NCI-H1105 (cell line): Measurements from ENCODE around the gene IFITM5.
"Not testable (repeated sequence)": the region's sequence is repeated elsewhere in the genome, so short reads cannot be mapped to it uniquely, and the experiment has no call there.

Source experiments
- DNase-seq: peaks from one replicate; lab custom pipeline; 2025; lab: John Stamatoyannopoulos, UW

IFITM5 gene

DNA sequence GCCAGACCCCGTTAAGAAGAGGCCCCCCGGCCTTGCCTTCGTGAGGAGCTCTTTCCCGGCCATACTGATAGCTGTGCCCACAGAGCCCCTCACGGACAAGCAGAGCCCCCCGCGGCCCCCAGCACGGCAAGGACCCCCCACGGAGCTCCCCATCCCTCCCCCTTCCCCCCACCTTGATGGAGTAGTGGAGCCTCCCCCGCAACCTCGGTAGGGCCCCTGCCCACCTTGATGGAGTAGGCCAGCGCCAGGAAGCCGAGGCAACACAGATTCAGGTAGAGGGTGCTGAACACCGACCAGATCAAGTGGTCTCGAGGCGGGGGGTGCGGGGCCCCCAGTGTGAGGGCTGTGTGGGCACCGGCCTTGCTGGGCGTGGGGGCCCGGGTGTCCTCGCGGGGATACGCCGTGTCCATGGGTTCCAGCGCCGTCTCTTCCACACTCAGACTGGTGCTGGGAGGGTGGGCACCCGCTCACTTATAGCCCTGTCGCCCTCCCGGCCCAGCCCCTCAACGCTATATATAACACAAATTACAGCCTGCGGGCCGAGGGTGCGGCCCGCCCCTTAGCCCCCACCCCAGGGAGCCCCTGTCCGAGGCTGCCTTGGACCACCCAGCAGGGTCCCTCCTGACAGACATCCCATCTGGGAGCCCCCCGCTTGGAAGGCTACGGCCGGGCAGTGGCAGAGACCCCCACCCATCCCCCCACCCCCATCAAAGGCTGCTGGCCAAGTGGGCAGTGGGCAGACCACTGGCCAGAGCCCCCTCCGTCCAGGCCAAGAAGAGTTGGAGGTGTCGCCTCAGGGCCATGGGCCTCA is at the start of gene IFITM5:
Gene IFITM5 (minus strand): TSS at position 446 of the 811 bp plus-strand sequence. CDS start 36 bp downstream, at position 410.
- no peak for DNase-seq

DNA sequence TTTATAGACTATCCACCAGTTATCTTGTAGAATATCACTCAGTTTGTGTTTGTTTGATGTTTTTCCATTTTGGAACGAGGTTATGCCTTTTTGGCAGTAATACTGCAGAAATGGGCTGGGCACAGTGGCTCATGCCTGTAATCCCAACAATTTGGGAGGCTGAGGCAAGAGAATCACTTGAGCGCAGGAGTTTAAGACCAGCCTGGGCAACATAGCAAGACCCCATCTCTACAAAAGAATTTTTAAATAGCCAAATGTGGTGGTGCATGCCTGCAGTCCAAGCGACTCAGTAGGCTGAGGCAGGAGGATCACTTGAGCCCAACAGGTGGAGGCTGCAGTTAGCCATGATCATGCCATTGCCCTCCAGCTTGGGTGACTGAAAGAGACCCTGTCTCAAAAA is 47.2 kb upstream of the IFITM5 start:
- DNase-seq = no peak

DNA sequence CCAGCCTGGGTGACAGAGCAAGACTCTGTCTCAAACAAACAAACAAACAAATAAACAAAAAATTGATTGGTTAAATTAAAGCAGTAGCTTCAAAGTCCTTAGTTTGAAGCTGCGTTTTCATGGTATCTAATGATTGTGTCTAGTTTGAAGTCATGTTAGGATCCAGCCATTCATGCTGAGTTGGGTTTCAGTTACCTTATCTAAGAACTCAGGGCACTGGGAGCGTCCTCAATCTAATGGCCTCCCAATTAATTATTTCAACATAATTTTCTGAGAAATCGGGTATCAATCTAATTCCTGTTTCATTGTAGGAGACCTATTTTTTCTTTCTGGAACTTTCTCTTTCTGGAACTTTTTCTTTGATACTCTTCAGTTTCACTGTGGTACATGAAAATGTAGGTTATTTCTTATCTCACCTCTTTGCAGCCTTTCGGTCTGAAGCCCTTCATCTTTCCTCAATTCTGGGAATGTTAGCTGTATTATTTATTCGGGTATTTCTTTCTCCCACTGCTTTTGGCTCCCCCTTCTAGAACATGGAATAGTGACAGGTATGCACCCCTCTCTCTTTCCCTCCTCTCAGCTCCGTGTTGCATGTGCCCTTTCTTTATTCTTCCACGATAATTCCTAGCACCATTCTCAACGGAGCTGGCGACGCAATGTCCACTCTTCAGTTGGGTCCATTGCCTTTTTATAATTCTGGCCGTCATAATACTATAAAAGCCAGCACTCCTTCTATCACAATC is 45.7 kb upstream of the IFITM5 start:
- no peak for DNase-seq

DNA sequence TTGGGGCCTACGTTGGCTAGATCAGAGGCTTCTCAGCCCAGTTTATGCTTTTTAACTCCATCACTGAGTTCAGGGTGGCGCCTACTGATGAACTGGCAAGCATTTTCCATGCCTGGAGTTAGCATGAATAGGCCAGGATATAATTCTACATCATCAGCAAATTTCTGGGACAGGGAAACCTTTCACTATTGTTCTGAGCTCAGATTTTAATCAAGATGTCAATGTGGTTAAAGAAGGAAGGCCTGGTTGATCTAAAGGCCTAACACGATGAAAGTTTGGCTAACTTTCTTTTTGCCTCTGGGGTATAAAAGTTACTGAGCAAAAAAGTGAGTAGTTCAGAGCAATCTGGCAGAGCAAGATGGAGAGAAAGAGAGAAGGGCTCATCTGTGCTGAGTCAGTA is 43.0 kb upstream of the IFITM5 start:
- DNase-seq = no peak

DNA sequence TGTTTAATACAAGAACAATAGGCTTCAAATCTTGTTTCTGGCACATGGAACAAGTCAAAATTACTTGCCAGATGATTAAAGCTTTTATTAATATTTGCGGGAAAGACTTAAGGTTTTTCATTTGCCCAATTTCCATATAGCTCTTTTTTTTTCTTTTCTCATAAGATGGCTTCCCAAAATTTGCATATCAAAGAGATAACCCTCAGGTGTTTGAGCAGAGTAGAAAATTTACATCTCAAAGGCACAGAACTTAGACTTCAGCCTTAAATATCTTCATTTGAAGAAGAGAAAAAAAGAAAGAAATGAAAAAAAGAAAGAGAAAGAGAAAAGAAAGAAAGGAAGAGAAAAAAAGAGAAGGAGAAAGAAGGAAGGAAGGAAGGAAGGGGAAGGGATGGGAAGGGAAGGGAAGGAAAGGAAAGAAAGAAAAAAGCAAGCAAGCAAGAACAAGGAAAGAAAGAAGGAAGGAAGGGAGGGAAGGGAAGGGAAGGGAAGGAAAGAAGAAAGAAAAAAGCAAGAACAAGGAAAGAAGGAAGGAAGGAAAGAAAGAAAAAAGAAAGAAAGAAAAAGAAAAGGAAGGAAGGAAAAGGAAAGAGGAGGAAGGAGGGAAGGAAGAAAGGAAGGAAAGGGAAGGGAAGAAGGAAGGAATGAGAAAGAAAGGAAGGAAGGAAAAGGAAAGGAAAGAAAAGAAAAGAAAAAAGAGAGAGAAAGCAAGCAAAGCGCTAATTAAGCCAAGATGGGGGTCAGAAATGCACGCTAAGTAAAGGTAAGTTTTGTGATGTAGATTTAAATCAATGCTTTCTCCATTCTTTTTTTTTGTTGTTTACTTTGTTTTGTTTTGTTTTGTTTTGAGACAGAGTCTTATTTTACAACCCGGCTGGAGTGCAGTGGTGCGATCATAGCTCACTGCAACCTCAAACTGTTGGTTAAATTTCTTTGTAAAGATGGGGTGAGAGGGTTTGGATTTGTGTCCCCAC is 41.5 kb upstream of the IFITM5 start:
- no peak for DNase-seq

DNA sequence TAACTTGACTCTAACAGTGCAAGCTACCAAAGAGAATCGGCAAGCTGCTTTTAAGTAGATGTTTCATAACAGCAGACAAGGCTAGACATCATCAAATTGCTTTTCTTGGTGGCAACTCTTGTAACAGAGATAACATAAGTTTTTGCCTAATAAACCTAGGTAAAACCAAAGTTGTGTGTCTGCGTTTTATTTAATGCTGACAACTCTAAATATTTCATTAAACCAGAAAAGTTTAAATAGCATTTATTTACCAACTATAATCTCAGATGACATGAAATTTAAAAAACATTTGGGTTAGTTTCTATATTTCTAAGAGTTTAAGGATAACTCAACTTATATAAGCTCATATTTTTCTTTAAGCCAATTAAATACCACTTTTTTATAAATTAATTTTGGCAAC is 40.6 kb upstream of the IFITM5 start:
- no peak for DNase-seq

DNA sequence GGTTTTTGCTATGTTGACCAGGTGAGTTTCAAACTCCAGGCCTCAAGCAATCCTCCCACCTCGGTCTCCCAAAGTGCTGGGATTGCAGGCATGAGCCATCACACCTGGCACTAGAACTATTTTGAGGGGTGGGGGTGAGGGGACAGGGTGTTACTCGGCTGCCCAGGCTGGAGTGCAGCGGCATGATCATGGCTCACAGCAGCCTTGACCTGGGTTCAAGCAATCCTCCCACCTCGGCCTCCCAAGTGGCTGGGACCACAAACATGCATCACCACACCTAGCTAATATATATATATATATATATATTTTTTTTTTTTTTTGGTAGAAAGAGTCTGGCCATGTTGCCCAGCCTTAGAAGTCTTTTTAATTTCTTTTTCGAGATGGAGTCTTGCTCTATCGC is 38.4 kb upstream of the IFITM5 start:
- no peak for DNase-seq

DNA sequence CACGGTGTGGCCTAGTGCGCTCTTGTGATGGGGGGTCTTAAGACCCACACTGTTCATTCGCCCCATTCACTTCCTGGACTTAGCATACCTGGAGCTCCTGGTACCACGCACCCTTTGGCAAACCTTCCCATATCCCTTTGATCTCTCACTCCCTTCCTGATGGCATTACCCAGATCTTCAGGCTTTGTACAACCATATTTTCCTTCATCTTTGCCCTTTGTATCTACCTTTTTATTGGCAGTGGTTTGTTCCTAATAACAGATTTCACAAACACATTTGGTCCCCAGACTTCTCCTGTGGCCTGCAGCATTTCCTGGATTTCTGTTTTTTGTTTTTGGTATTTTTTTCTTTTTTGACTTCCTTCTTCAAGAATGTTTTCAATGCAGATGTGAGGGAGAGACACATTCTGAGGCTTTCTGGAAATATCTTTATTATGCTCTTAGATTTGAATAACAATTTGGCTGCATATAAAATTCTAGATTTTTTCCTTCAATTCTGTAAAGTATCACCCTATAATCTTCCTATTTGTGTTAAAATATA is 37.4 kb upstream of the IFITM5 start:
- no peak for DNase-seq

DNA sequence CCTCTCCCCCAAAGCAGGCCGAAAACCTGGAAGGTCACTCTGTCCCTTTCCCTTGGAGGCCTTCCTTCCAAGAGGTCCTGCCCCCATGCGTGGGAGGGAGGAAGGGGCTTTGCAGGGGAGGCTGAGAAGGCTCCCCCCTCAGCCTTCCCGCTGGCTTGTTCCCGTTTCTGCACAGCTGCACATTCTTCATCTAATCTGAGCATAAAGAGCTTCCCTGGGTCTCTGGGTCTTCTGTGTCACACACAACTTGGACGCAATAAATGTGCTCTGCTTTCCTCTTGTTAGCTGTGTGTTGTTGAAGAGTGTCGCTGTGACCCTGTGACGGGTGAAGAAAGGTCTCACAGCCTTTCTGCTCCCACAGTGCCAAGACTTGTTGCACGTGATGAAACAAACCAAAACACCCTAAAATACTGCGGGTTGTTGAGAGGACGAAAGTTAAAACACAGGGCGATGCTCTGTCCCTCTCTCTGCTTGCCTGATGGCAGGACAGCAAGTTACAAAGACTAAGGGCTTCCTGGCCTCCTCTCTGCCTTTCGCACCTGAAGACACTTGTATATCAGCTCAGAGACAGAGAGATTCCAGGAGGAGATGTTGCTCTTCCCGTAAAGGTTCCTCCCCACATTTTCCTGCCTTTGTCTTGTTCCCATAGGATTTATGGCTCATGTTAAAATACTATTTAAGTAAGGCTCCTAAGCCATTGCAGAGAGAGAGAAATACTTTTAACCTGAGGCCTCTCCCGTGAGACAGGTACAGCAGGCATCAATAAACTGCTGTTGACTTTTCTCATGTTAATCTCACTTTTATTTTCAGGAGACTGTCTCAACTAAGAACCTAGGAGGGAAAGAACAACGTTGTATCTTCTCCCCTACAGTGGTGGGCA is 36.7 kb upstream of the IFITM5 start:
- DNase-seq = no peak

DNA sequence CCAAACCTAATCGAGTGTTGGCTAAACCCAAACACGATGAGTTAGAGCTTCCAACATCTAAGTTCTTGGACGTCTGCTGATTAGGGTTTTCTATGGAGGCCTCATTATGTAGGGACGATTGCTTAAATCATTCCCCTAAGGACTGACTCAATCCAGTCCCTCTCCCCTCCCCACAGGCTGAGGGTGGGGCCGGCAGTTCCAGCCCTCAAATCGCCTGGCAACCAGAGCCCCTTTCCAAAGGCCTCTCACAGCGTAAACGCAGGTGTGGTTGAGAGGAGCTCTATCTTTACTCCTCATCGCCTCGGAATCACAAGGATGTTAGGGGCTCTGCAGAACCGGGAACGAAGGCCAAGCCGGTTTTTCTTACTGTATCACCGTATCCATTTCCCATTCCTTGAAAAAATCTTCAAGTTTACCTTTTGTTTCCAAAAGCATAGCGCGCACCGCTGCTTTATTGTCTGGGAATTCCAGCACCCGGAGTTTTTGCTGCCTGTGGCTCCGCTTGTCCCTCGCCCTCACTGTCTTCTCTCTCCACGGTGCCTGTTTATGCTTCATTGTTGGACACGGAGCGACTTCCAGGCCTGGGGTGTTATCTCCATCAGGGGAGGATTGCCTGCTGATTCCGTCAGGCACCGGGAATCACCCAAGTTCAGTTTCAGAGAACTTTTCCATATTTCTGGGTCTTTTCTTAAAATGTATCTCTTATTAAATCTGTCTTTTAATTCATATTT is 35.1 kb upstream of the IFITM5 start:
- DNase-seq = no peak

DNA sequence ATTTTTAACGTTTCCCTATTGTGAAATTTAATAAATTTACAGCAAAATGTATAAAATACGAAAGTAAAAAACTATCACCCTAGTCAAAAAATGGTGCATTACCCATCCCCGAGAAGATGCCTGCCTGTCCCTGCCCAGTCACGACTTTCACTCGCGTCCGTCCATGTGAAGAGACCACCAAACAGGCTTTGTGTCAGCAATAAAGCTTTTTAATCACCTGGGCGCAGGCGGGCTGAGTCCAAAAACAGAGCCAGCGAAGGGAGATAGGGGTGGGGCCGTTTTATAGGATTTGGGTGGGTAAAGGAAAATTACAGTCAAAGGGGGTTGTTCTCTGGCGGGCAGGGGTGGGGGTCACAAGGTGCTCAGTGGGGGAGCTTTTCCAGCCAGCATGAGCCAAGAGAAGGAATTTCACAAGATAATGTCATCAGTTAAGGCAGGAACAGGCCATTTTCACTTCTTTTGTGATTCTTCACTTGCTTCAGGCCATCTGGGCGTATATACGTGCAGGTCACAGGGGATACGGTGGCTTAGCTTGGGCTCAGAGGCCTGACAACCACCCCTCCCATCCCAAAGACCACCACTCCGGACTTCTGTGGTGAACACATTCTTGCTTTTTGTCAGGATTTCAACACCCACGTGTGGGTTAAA is 34.4 kb upstream of the IFITM5 start:
- DNase-seq = not testable (repeated sequence)

DNA sequence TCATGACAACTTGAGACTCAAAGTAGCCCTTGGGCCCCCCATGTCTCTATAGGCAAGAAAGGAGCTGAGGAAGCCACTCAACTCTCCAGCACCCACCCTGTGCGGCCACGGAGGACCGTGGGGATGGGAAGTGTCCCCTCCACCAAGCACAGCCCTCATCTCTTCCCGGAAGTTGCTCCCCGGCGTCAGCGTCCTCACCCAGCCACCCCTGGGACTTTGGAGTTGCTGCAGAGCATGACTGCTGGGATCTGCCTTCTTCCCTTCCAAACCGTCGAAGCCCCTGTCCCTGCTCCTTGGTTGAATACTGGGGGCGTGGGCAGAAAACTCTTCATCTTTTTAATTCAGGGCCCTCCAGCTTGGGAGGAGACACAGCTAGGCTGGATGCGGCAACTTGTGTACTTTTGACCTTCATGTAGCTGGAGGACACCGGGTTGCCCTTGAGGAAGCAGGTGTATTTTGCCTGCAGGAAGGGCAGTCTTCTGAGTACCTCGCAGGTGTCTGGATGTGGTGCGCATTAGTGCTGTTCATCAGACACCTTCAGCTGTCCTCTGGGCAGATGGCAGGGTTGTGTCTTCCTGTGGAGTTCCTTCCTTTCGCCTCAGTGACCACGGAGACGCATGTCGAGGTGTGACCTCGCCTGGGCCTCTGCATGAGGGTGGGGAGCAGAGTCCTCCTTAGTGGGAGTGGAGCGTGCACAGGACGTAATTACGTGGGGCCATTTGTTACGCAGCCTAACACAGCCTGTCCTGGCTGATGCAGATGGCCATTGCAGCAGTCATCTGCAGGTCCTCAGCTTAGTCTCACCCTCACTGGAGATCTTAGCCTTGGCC is 33.5 kb upstream of the IFITM5 start:
- DNase-seq = no peak

DNA sequence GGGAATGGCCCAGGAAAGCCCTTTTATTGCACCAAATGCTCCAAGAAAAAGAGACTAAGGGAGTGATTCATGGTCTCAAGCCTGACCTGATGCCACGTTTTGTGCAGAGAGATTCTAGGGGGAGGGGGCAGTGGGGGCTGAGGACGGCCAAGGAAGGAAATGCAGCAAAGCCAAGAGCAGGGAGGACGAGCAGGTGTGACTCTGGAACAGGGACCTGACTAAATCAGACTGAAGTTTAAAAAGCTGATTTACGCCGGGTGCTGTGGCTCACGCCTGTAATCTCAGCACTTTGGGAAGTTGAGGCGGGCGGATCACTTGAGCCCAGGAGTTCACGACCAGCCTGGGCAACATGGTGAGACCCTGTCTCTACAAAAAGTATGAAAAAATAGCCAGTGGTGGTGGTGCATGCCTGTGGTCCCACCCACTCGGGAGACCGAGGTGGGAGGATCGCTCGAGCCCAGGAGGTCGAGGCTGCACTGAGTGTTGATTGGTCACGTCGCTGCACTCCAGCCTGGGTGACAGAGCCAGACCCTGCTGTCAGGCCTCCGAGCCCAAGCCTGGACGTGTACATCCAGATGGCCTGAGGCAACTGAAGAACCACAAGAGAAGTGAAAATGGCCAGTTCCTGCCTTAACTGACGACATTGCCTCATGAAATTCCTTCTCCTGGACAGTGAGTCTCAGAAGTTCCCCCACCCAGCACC is 32.2 kb upstream of the IFITM5 start:
- DNase-seq = no peak

DNA sequence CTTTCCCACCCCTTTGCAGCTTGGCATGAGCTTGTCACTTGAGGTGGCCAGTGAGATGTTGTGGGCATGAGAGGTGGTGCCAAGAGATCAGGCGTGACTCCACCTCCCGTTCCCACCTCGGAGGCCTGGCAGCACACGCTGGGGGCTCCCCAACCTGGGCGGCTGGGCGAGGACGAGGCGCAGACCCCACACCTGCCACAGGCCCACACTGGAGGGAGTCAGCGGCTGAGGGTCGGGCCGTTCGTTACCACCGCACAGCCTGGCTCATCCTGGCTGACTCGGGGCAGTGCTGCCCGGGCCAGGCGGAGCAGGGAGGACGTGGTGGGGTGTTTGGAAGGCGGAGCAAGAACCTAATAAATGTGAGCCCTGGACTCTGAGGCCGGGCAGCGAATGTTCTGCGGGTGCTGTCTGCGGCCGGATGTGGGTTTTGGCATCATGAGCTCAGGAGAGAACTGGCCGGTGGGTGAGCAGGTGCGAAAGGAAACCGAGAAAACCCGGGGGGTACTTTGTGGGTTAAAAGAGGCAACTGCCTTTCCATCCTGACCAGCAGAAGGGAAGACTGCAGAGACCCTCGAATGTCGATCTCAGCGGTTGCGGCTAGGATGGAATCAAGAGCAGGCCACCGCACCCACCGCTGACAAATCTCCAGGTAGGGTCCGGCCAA is 31.5 kb upstream of the IFITM5 start:
- no peak for DNase-seq

DNA sequence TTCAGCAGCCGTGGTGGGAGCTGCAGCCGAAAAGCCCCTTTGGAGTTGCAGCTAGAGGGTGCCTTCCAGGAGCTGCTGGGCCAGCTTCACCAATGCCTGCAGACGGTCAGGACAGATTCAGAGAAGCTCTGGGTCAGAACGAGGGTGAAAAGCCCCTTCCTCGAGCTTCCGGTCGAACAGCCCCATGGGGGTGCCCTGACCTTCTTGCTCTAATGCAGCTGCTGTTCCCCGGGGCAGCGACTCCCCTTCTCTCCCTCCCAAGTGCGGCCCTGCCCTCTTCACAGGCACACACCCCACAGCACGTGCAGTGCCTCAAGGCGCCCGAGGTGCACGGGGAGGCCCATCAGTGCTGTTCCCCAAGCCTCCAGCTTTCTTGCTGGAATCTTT is 31.0 kb upstream of the IFITM5 start:
- no peak for DNase-seq

DNA sequence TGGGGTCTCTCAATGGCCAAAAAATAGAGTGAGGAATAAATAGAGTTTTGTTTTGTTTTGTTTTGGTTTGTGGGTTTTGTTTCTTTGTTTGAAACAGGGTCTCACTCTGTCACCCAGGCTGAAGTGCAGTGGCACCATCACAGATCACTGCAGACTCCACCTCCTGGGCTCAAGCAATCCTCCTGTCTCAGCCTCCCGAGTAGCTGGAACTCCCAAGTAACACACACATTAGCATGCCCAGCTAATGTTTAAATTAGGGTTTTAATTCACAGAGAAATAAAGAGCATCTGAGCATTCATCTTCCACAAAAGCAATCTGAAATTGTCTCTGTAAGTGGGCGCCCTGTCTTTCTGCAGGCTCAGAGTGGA is 30.5 kb upstream of the IFITM5 start:
- DNase-seq = no peak

DNA sequence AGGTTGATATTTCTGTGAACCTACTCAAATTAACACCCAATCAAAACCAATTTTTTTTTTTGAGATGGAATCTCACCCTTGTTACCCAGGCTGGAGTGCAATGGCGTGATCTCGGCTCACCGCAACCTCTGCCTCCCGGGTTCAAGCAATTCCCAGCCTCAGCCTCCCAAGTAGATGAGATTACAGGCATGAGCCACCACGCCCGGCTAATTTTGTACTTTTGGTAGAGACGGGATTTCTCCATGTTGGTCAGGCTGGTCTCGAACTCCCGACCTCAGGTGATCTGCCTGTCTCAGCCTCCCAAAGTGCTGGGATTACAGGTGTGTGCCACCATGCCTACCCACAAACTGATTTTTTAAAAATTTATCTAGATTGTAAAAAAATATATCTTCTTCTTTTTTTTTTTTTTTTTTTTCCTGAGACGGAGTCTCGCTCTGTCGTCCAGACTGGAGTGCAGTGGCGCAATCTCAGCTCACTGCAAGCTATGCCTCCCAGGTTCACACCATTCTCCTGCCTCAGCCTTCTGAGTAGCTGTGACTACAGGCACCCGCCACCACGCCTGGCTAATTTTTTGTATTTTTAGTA is 29.3 kb upstream of the IFITM5 start:
- not testable (repeated sequence) for DNase-seq
